Measurements from ENCODE around the gene RPS6KB2.
A peak's percentile ranks its signal among the peaks of the same experiment; 100 is the strongest.

RPS6KB2 gene

GRCh38 chr11:67397536-67397935, 30.8 kb upstream of the RPS6KB2 start:
- no peak for DNase-seq (ENCODE audit: low read depth)
- no peak for TF ChIP-seq CTCF (IDR thresholded peaks at IDR 0.05; ENCODE audit: low read depth, low read length, missing control alignments)
- H3K4me3 ChIP-seq (ENCODE audit: low read depth, low read length): no peak overlapping the region
- in situ Hi-C loops (cut with HindIII; ENCODE audit: low sequenced_read_pairs): no loop called here

- H3K4me3 ChIP-seq (ENCODE audit: low read depth, low read length): no peak overlapping the region
- in situ Hi-C loops (cut with HindIII; ENCODE audit: low sequenced_read_pairs): no loop called here
- TF ChIP-seq CTCF (IDR thresholded peaks at IDR 0.05; ENCODE audit: low read depth, low read length, missing control alignments): no peak
- DNase-seq (ENCODE audit: low read depth): no peak
These were observed 30.2 kb upstream of the RPS6KB2 start for GRCh38 chr11:67397986-67398660.

GRCh38 chr11:67398661-67399563, 29.4 kb upstream of the RPS6KB2 start:
- no peak for DNase-seq (ENCODE audit: low read depth)
- in situ Hi-C loops (cut with HindIII; ENCODE audit: low sequenced_read_pairs): no loop called here

GRCh38 chr11:67400251-67400941, 27.9 kb upstream of the RPS6KB2 start:
- in situ Hi-C loops (cut with HindIII; ENCODE audit: low sequenced_read_pairs): no loop called here
- peak overlapping the region; percentile 97 for H3K4me3 ChIP-seq (ENCODE audit: low read depth, low read length)
- DNase-seq (ENCODE audit: low read depth): no peak
- TF ChIP-seq CTCF (IDR thresholded peaks at IDR 0.05; ENCODE audit: low read depth, low read length, missing control alignments): no peak

More at GRCh38 chr11:67398661-67399563, 29.4 kb upstream of the RPS6KB2 start:
- H3K4me3 ChIP-seq (ENCODE audit: low read depth, low read length): no peak overlapping the region
- no peak for TF ChIP-seq CTCF (IDR thresholded peaks at IDR 0.05; ENCODE audit: low read depth, low read length, missing control alignments)

- DNase-seq (ENCODE audit: low read depth): no peak
- in situ Hi-C loops (cut with HindIII; ENCODE audit: low sequenced_read_pairs): no loop called here
- peak overlapping the region; percentile 97 for H3K4me3 ChIP-seq (ENCODE audit: low read depth, low read length)
- TF ChIP-seq CTCF (IDR thresholded peaks at IDR 0.05; ENCODE audit: low read depth, low read length, missing control alignments): no peak
These were observed 27.3 kb upstream of the RPS6KB2 start for GRCh38 chr11:67400942-67401494.
